K562 (cell line): ENCODE measurements around the gene HSPA6. TPM values are rescaled to one million over a fixed set of nuclear protein-coding genes. Genes with fewer than 3 reads are reported as not detected.

Experiments
- ADNP ChIP-seq: fragments of 200-800 bp; sonication (Bioruptor generic); IDR thresholded peaks from 2 replicates; pipeline ENCODE4 v1.6.1; 2016; ENCODE audit warnings: missing genetic modification characterization, missing compliant biosample characterization
- CREM ChIP-seq: IDR thresholded peaks from 2 replicates; pipeline ENCODE4 v1.6.1; 2014; ENCODE audit warnings: antibody characterized with exemption, low read depth
- EP300 ChIP-seq: IDR thresholded peaks from 2 replicates; pipeline ENCODE4 v1.6.1; 2012; ENCODE audit warnings: low read length, improper control_type of control experiment
- MTA2 ChIP-seq: fragments of 450-650 bp; IDR thresholded peaks from 2 replicates; pipeline ENCODE4 v1.6.1; 2016; ENCODE audit warnings: low read depth
- NBN ChIP-seq: fragments of 450-650 bp; IDR thresholded peaks from 2 replicates; pipeline ENCODE4 v1.6.1; 2016; ENCODE audit warnings: low read depth, mild to moderate bottlenecking
- POLR3A ChIP-seq: IDR thresholded peaks from 2 replicates; pipeline ENCODE4 v1.6.1; 2011; ENCODE audit warnings: borderline replicate concordance, mild to moderate bottlenecking, moderate library complexity; ENCODE audit not compliant: insufficient read length, insufficient read depth; ENCODE audit errors: extremely low read depth
- TAL1 ChIP-seq: fragments of 450-650 bp; IDR thresholded peaks from 2 replicates; pipeline ENCODE4 v1.6.1; 2016; ENCODE audit warnings: mild to moderate bottlenecking
- TCF7 ChIP-seq: sonication (generic); IDR thresholded peaks from 2 replicates; pipeline ENCODE4 v1.6.1; 2016; ENCODE audit warnings: antibody characterized with exemption, borderline replicate concordance
- ZFP1 ChIP-seq: fragments of 450-650 bp; formaldehyde crosslinking; IDR thresholded peaks from 2 replicates; pipeline ENCODE4 v1.4.0; 2020; ENCODE audit warnings: mild to moderate bottlenecking, mixed read lengths
- ZNF584 ChIP-seq: fragments of 200-800 bp; sonication (Bioruptor generic); IDR thresholded peaks from 2 replicates; pipeline ENCODE4 v1.6.1; 2016; ENCODE audit warnings: low read depth, mild to moderate bottlenecking, missing genetic modification characterization, missing compliant biosample characterization
- polyA plus RNA-seq, 8 experiments: library from polyadenylated mRNA; depleted of rRNA in 4 of 8; stranded (reverse) in 5 of 8; unstranded in 3 of 8; fragments of >200 nt; fragmentation: Nextera tagmentation in 2 of 8; fragmentation: Illumina TruSeq in 1 of 8; extraction: Ambion mirVana in 2 of 8; extraction: Trizol in 1 of 8; gene quantifications; 2 replicates each; pipeline versions ENCODE4 v1.2.1 to v1.2.3, GENCODE V29; 2011 to 2014; ENCODE audit warnings: inconsistent platforms in 1 of 8, missing spikeins in 1 of 8
- total RNA-seq, 7 experiments: library from RNA; depleted of rRNA in 6 of 7; stranded (reverse); fragments of >200 nt in 6 of 7; fragmentation: Illumina TruSeq in 2 of 7; extraction: Trizol in 2 of 7; gene quantifications; 2 replicates each; pipeline versions ENCODE4 v1.2.1 to v1.2.3, GENCODE V29; 2011 to 2021; ENCODE audit warnings: low replicate concordance in 1 of 7
- TF ChIP-seq, protein P1 (sequence below), 2 experiments: fragments of 450-650 bp; conservative IDR thresholded peaks; 2 replicates each; pipeline ENCODE4 v1.6.1; 2017; ENCODE audit warnings: mild to moderate bottlenecking in 2 of 2, moderate library complexity in 2 of 2
- TF ChIP-seq, protein P2 (sequence below), 2 experiments: fragments of 450-650 bp in 1 of 2; sonication (generic) in 1 of 2; formaldehyde crosslinking in 1 of 2; IDR thresholded peaks in 1 of 2; conservative IDR thresholded peaks in 1 of 2; 2 replicates each; pipeline versions ENCODE4 v1.6.1 to v1.8.1; 2016 to 2023; ENCODE audit warnings: mild to moderate bottlenecking in 2 of 2, moderate library complexity in 2 of 2, inconsistent platforms in 1 of 2, missing genetic modification reagents in 1 of 2
- TF ChIP-seq, protein P3 (sequence below): fragments of 200-600 bp; sonication (generic); IDR thresholded peaks from one replicate; pipeline ENCODE4 v1.6.1; 2012; ENCODE audit warnings: mild to moderate bottlenecking, low read depth, low read length, inconsistent platforms

Gene HSPA6
- total and polyA plus RNA-seq, 9 of the 15 experiments (the other 6 are each of a cell fraction or from before 2014, with no cell fraction given), result 0.15 to 10.0 (median 2.4) TPM

DNA sequence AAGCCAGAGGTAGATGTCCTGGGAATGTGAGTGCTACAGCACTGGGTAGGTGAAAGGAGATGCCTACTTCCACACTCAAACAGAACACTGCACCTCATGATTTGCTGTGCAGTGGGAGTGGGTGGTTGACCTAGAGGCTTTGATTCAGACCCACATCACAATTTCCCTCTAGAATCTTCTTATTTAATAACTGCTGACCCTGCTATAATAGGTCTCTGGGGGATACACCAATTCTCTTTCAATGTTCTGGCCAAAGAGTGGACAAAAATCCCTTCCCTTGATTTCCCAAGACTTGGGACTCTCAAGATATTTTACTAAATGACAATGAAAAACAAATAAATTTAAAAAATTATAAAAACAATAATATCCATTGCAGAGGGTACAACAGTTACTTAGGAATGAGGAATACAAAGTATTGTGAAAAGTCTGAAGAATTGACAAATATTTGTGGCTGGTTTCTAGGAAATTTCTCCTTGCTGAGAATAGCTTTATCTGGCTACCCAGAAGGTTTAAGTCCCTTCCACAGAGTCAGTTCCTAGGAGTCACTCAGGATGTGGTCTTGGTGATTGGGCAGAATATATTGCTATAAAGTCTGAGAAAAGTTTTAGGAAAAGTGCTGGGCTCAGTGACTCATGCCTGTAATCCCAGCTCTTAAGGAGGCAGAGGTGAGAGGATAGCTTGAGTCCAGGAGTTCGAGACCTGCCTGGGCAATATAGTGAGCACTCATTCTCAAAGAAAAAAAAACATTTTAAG is 21.5 kb upstream of the HSPA6 start (continued):
- no peak for TF ChIP-seq TCF7
- TF ChIP-seq, protein P1, sequence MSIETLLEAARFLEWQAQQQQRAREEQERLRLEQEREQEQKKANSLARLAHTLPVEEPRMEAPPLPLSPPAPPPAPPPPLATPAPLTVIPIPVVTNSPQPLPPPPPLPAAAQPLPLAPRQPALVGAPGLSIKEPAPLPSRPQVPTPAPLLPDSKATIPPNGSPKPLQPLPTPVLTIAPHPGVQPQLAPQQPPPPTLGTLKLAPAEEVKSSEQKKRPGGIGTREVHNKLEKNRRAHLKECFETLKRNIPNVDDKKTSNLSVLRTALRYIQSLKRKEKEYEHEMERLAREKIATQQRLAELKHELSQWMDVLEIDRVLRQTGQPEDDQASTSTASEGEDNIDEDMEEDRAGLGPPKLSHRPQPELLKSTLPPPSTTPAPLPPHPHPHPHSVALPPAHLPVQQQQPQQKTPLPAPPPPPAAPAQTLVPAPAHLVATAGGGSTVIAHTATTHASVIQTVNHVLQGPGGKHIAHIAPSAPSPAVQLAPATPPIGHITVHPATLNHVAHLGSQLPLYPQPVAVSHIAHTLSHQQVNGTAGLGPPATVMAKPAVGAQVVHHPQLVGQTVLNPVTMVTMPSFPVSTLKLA (conservative IDR thresholded peaks at IDR 0.05), result peak; percentile 17 to 37; a peak in 1 of 4 replicates
- TF ChIP-seq, protein P2, sequence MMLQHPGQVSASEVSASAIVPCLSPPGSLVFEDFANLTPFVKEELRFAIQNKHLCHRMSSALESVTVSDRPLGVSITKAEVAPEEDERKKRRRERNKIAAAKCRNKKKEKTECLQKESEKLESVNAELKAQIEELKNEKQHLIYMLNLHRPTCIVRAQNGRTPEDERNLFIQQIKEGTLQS (IDR thresholded peaks at IDR 0.05), result peak; percentile 89
- TF ChIP-seq, protein P2 (CRISPR knock-in tag; conservative IDR thresholded peaks at IDR 0.05), result peak; percentile 42; the same call in 1 of the 2 replicates
- no peak for TF ChIP-seq CREM
- TF ChIP-seq NBN, result peak; percentile 16; the same call in 1 of the 2 replicates
- TF ChIP-seq, protein P3, sequence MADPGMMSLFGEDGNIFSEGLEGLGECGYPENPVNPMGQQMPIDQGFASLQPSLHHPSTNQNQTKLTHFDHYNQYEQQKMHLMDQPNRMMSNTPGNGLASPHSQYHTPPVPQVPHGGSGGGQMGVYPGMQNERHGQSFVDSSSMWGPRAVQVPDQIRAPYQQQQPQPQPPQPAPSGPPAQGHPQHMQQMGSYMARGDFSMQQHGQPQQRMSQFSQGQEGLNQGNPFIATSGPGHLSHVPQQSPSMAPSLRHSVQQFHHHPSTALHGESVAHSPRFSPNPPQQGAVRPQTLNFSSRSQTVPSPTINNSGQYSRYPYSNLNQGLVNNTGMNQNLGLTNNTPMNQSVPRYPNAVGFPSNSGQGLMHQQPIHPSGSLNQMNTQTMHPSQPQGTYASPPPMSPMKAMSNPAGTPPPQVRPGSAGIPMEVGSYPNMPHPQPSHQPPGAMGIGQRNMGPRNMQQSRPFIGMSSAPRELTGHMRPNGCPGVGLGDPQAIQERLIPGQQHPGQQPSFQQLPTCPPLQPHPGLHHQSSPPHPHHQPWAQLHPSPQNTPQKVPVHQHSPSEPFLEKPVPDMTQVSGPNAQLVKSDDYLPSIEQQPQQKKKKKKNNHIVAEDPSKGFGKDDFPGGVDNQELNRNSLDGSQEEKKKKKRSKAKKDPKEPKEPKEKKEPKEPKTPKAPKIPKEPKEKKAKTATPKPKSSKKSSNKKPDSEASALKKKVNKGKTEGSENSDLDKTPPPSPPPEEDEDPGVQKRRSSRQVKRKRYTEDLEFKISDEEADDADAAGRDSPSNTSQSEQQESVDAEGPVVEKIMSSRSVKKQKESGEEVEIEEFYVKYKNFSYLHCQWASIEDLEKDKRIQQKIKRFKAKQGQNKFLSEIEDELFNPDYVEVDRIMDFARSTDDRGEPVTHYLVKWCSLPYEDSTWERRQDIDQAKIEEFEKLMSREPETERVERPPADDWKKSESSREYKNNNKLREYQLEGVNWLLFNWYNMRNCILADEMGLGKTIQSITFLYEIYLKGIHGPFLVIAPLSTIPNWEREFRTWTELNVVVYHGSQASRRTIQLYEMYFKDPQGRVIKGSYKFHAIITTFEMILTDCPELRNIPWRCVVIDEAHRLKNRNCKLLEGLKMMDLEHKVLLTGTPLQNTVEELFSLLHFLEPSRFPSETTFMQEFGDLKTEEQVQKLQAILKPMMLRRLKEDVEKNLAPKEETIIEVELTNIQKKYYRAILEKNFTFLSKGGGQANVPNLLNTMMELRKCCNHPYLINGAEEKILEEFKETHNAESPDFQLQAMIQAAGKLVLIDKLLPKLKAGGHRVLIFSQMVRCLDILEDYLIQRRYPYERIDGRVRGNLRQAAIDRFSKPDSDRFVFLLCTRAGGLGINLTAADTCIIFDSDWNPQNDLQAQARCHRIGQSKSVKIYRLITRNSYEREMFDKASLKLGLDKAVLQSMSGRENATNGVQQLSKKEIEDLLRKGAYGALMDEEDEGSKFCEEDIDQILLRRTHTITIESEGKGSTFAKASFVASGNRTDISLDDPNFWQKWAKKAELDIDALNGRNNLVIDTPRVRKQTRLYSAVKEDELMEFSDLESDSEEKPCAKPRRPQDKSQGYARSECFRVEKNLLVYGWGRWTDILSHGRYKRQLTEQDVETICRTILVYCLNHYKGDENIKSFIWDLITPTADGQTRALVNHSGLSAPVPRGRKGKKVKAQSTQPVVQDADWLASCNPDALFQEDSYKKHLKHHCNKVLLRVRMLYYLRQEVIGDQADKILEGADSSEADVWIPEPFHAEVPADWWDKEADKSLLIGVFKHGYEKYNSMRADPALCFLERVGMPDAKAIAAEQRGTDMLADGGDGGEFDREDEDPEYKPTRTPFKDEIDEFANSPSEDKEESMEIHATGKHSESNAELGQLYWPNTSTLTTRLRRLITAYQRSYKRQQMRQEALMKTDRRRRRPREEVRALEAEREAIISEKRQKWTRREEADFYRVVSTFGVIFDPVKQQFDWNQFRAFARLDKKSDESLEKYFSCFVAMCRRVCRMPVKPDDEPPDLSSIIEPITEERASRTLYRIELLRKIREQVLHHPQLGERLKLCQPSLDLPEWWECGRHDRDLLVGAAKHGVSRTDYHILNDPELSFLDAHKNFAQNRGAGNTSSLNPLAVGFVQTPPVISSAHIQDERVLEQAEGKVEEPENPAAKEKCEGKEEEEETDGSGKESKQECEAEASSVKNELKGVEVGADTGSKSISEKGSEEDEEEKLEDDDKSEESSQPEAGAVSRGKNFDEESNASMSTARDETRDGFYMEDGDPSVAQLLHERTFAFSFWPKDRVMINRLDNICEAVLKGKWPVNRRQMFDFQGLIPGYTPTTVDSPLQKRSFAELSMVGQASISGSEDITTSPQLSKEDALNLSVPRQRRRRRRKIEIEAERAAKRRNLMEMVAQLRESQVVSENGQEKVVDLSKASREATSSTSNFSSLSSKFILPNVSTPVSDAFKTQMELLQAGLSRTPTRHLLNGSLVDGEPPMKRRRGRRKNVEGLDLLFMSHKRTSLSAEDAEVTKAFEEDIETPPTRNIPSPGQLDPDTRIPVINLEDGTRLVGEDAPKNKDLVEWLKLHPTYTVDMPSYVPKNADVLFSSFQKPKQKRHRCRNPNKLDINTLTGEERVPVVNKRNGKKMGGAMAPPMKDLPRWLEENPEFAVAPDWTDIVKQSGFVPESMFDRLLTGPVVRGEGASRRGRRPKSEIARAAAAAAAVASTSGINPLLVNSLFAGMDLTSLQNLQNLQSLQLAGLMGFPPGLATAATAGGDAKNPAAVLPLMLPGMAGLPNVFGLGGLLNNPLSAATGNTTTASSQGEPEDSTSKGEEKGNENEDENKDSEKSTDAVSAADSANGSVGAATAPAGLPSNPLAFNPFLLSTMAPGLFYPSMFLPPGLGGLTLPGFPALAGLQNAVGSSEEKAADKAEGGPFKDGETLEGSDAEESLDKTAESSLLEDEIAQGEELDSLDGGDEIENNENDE, result no peak
- TF ChIP-seq ZFP1 (CRISPR knock-in tag), result no peak
- TF ChIP-seq ZNF584, result peak; percentile 74; the same call in 1 of the 2 replicates
- TF ChIP-seq EP300, result peak; percentile 95
- TF ChIP-seq ADNP (tag), result peak; percentile 99
- peak; percentile 32 for TF ChIP-seq POLR3A
- TF ChIP-seq TAL1, result peak; percentile 74
- peak; percentile 60 for TF ChIP-seq MTA2
